ENCODE results near the gene FEZF1. TPM values are rescaled to one million over a fixed set of nuclear protein-coding genes. Genes with fewer than 3 reads are reported as not detected.

The FEZF1 gene
- total and polyA plus RNA-seq, 10 of the 15 experiments (the other 5 are each of a cell fraction or from before 2014, with no cell fraction given) = not detected

- TF ChIP-seq WRNIP1 (IDR thresholded peaks at IDR 0.05; ENCODE audit: borderline replicate concordance, low read depth, low read length) (no peak), SPI1 (IDR thresholded peaks at IDR 0.05; ENCODE audit: borderline replicate concordance, insufficient read depth, low read depth, low read length) (no peak), PAX8 (IDR thresholded peaks at IDR 0.05) (no peak), SKIL (IDR thresholded peaks at IDR 0.05; ENCODE audit: low read depth, poor library complexity, severe bottlenecking) (no peak), PBX3 (IDR thresholded peaks at IDR 0.05; ENCODE audit: insufficient replicate concordance, low read depth, low read length) (no peak)
Observed at GRCh38 chr7:122298618-122299017, 5.9 kb downstream of the FEZF1 start (continued).

DNA sequence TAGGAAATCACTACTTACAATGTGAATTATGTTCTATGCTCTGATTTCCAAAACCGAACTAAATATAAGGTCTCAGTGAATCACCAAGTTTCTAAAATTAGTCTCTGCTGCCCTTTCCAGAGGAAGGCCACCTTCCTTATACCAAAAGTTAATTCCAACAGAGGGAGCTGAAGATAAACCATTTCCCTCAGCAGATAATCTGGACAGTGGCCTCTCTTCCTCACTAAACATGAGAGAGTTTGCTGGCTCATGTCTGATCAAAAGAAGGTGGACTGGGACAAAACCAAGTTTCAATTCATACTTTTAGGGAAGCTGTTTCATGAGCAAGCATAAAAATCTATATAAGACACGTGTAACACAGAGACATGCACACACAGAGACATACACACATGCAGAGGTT, 6.4 kb downstream of the FEZF1 start:
- no peak overlapping the region for H3K27ac ChIP-seq (ENCODE audit: control insufficient read depth, insufficient read depth)
- BruUV-seq (replicated peaks) = no TSS peak
- ChIA-PET SMC1A (ENCODE audit: uncharacterized antibody, unreplicated experiment) (interaction anchor here (1.0 kb wide), 2 partner anchors 19 to 182 kb away, joined by 3 read pairs; no protein-coding TSS in a partner anchor), CTCF (interaction anchor here (0.8 to 1.2 kb wide), 3 partner anchors 117 to 232 kb away, joined by 3 to 6 read pairs (median 3); no protein-coding TSS in a partner anchor), POLR2A (interaction anchor here (0.5 kb wide), 1 partner anchor 64 kb away, joined by 4 read pairs; no protein-coding TSS in a partner anchor), RAD21 (ENCODE audit: unreplicated experiment) (no interaction called here)
- no peak overlapping the region for H2AFZ ChIP-seq (ENCODE audit: control insufficient read depth, low read depth, low read length)
- DNase-seq (ENCODE audit: low read depth, low spot score) (no peak), ATAC-seq (no peak), FAIRE-seq (no peak)
- no peaks in the 10 kb centered on the region for H3K36me3 ChIP-seq (ENCODE audit: control insufficient read depth in 2 of 2, insufficient read depth in 2 of 2, low read length in 1 of 2)
- no peaks in the 10 kb centered on the region for H3K9me3 ChIP-seq (replicated peaks; ENCODE audit: control insufficient read depth, insufficient read depth, low read length)
- H3K4me2 ChIP-seq (ENCODE audit: control insufficient read depth, insufficient read depth) = no peak overlapping the region
- no peaks in the 10 kb centered on the region for H4K20me1 ChIP-seq (ENCODE audit: control insufficient read depth, insufficient read depth)
- H3K27me3 ChIP-seq (replicated peaks in 1 of 2; ENCODE audit: control insufficient read depth in 2 of 2, insufficient read depth in 2 of 2, low read length in 1 of 2) = peaks cover 5 to 9% of the 10 kb centered on the region in 2 experiments
- H3K79me2 ChIP-seq (ENCODE audit: control insufficient read depth, insufficient read depth, low read length) = no peaks in the 10 kb centered on the region
- no peak overlapping the region for H3K9ac ChIP-seq (ENCODE audit: control insufficient read depth, insufficient read depth, low read length)
- no peak overlapping the region for H3K4me3 ChIP-seq
- in situ Hi-C loops (cut with MboI) (no loop called here), intact Hi-C loops (cut with micrococcal nuclease; ENCODE audit: unreplicated experiment) (no loop called here)
- no peaks in the 10 kb centered on the region for H3K4me1 ChIP-seq (ENCODE audit: control insufficient read depth, insufficient read depth, low read length)
- TF ChIP-seq CREB1 (IDR thresholded peaks at IDR 0.05; ENCODE audit: low read depth) = no peak
- no peak for TF ChIP-seq MTA2 (IDR thresholded peaks at IDR 0.05; ENCODE audit: low read depth)
- TF ChIP-seq MEF2A (IDR thresholded peaks at IDR 0.05; ENCODE audit: insufficient read depth, low read depth, low read length) = no peak
- no peak for TF ChIP-seq NR2C1 (IDR thresholded peaks at IDR 0.05)
- no peak for TF ChIP-seq BCL11A (IDR thresholded peaks at IDR 0.05; ENCODE audit: low read depth, low read length)
- TF ChIP-seq, protein P1, sequence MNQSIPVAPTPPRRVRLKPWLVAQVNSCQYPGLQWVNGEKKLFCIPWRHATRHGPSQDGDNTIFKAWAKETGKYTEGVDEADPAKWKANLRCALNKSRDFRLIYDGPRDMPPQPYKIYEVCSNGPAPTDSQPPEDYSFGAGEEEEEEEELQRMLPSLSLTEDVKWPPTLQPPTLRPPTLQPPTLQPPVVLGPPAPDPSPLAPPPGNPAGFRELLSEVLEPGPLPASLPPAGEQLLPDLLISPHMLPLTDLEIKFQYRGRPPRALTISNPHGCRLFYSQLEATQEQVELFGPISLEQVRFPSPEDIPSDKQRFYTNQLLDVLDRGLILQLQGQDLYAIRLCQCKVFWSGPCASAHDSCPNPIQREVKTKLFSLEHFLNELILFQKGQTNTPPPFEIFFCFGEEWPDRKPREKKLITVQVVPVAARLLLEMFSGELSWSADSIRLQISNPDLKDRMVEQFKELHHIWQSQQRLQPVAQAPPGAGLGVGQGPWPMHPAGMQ (IDR thresholded peaks at IDR 0.05; ENCODE audit: borderline replicate concordance) = no peak
- TF ChIP-seq STAT1 (conservative IDR thresholded peaks at IDR 0.05) = no peak
- no peak for TF ChIP-seq SIN3A (IDR thresholded peaks at IDR 0.05; ENCODE audit: low read depth, low read length)
- 13% methylated on average over 2 of the region's 2 CpGs for WGBS (ENCODE audit: insufficient coverage, insufficient replicate concordance, low lambda C conversion rate, missing lambda C conversion rate)

Measured in GM12878 (cell line).